Nephron progenitor cell (in vitro differentiated cells): Measurements from ENCODE around the gene KIF2C.
"Not testable (repeated sequence)": the region's sequence is repeated elsewhere in the genome, so short reads cannot be mapped to it uniquely, and the experiment has no call there.

Experiments
- DNase-seq: peaks from one replicate; pipeline ENCODE4 v3.0.0; 2021
- H3K27ac Mint-ChIP-seq: 2 replicates; pipeline ENCODE4 v1.8.0; 2021; ENCODE audit warnings: mild to moderate bottlenecking, moderate library complexity, mixed read lengths
- H3K27me3 Mint-ChIP-seq: 2 replicates; pipeline ENCODE4 v1.8.0; 2021; ENCODE audit warnings: mild to moderate bottlenecking, low read depth, mixed read lengths; ENCODE audit not compliant: poor library complexity
- H3K36me3 Mint-ChIP-seq: 2 replicates; pipeline ENCODE4 v1.8.0; 2021; ENCODE audit warnings: low read depth, mixed read lengths
- H3K4me1 Mint-ChIP-seq: 2 replicates; pipeline ENCODE4 v1.8.0; 2021; ENCODE audit warnings: mixed read lengths
- H3K4me3 Mint-ChIP-seq: 2 replicates; pipeline ENCODE4 v1.8.0; 2021; ENCODE audit warnings: mild to moderate bottlenecking, moderate library complexity, mixed read lengths
- H3K9me3 Mint-ChIP-seq: 2 replicates; pipeline ENCODE4 v1.8.0; 2021; ENCODE audit warnings: mild to moderate bottlenecking, moderate library complexity, mixed read lengths
- TF ChIP-seq, protein P1 (sequence below): fragments of 200-600 bp; sonication (generic); IDR thresholded peaks from 2 replicates; pipeline ENCODE4 v1.5.0; 2021; ENCODE audit warnings: antibody characterized with exemption

The KIF2C gene

DNA sequence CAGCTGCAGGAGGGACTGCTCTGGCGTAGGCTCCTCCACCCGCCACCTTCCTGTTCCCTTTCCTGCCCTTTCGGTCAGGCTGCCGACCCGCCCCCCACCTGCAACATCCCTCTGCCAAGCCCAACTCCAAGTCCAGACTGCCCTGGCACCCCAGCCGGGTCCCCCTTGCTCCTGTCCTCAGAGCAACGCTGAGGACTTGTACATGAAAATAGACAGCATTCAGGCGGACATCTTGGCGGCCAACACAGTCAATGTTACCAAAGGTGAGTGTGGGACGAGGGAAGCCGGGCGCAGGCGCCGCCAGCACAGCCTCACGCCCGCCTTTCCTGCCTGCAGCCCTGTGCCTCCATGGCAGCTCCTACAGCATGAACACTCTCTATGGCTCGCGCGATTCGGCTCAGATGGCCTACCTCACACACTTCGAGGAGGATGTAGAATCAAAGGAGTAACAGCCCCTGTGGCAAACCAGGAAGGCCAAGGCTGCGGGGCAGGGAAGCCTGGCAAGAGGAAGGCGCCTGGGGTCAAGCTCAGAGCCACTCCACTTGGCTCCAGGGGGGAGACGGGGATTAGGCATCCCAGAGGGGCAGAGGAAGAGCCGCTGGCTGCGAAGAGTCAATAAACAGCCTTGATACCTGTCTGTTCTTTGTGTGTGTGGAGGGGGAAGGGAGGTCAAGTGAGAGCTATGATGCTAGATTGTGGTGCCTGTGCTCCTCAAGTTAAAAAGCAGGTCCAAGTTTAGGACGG, 14.5 kb upstream of the KIF2C start:
- Mint-ChIP-seq H3K27me3 (peaks cover 6% of the 10 kb centered on the region), H3K4me1 (peaks cover 37% of the 10 kb centered on the region), H3K27ac (peak overlapping the region; percentile 72), H3K36me3 (no peaks in the 10 kb centered on the region), H3K9me3 (no peaks in the 10 kb centered on the region), H3K4me3 (no peak overlapping the region)
- TF ChIP-seq, protein P1, sequence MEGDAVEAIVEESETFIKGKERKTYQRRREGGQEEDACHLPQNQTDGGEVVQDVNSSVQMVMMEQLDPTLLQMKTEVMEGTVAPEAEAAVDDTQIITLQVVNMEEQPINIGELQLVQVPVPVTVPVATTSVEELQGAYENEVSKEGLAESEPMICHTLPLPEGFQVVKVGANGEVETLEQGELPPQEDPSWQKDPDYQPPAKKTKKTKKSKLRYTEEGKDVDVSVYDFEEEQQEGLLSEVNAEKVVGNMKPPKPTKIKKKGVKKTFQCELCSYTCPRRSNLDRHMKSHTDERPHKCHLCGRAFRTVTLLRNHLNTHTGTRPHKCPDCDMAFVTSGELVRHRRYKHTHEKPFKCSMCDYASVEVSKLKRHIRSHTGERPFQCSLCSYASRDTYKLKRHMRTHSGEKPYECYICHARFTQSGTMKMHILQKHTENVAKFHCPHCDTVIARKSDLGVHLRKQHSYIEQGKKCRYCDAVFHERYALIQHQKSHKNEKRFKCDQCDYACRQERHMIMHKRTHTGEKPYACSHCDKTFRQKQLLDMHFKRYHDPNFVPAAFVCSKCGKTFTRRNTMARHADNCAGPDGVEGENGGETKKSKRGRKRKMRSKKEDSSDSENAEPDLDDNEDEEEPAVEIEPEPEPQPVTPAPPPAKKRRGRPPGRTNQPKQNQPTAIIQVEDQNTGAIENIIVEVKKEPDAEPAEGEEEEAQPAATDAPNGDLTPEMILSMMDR, result no peak
- no peak for DNase-seq

DNA sequence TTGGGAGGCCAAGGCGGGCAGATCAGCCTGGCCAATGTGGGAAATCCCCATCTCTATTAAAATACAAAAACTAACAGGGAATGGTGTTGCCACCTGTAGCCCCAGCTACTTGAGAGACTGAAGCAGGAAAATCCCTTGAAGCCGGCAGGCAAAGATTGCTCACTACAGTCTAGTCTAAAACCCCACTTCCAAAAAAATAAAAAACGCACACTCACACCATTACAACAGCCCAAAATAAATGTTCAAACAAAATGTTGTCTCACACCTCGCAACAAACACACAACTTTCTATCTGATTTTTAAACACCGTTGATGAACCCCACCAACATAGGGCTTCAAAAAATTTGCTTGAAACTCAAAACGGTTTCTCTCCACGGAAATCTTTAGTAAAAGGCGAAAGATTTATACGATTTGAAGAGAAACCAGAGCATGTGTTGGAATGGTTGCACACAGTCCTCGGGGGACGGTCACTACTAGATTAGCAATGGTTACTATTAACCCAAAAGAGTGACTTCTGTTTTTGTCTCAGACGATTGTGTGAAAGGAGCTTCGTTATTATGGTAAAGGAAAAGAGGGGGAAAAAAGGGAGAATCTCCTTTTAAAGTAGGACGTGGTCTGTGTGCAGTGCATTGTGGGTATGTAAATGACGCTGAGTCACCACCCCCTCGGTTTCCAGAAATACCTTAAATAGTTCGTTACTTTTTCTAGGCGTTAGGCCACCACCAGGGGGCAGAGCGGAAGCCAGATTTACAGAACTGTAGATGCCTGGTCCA, 8.7 kb upstream of the KIF2C start, which contains the start of gene RNU5D-1:
Gene RNU5D-1, minus strand, starts transcription at position 430 of the 772 bp plus-strand sequence.
- peak; percentile 94 for DNase-seq
- Mint-ChIP-seq H3K36me3 (no peaks in the 10 kb centered on the region), H3K4me1 (peaks cover 28% of the 10 kb centered on the region), H3K4me3 (peak within 1 kb of the TSS; percentile 56), H3K9me3 (no peaks in the 10 kb centered on the region), H3K27me3 (no peaks in the 10 kb centered on the region), H3K27ac (peak within 1 kb of the TSS; percentile 100)
- TF ChIP-seq, protein P1, result peak; percentile 82

DNA sequence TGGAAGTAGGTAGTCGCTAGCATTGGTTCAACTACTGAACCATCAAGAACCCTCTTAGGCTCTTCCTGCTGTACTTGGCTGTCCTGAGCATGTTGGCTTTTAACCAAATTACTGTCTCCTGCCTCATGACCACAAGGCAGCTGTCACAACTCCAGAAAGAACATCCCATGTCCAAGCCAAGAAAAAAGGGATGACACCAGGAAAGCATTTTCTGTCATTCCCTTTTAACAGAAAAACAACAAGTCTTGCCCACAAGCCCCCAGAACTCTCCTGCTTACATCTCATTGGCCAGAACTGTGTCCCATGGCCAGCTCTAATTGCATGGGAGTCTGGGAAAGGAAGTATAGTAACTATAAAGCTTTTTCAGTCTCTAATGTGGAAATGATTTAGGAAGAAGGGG, 6.3 kb upstream of the KIF2C start:
- H3K4me3 Mint-ChIP-seq, result no peak overlapping the region
- TF ChIP-seq, protein P1, result no peak
- no peaks in the 10 kb centered on the region for H3K27me3 Mint-ChIP-seq
- no peak overlapping the region for H3K27ac Mint-ChIP-seq
- H3K4me1 Mint-ChIP-seq, result peaks cover 28% of the 10 kb centered on the region
- no peaks in the 10 kb centered on the region for H3K36me3 Mint-ChIP-seq
- H3K9me3 Mint-ChIP-seq, result peaks cover 4% of the 10 kb centered on the region
- DNase-seq, result no peak

DNA sequence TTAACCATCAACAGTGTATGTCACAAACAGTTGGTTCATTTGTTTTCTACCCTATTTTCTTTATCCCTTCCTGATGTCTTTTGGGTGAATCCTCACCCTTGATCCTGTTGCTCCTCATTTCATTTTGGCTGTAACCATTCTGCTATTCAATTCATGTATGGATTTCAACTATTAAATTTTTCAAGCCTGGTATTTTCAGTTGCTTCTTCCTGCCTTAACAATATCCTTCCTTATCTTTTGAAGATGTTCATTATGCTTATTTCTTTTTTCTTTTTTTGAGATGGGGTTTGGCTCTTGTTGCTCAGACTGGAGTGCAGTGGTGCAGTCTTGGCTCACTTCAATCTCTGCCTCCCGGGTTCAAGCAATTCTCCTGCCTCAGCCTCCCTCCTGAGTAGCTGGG, 5.9 kb upstream of the KIF2C start:
- no peaks in the 10 kb centered on the region for H3K36me3 Mint-ChIP-seq
- DNase-seq, result no peak
- peaks cover 28% of the 10 kb centered on the region for H3K4me1 Mint-ChIP-seq
- no peak overlapping the region for H3K27ac Mint-ChIP-seq
- TF ChIP-seq, protein P1, result no peak
- no peak overlapping the region for H3K4me3 Mint-ChIP-seq
- peaks cover 6% of the 10 kb centered on the region for H3K9me3 Mint-ChIP-seq
- H3K27me3 Mint-ChIP-seq, result no peaks in the 10 kb centered on the region

DNA sequence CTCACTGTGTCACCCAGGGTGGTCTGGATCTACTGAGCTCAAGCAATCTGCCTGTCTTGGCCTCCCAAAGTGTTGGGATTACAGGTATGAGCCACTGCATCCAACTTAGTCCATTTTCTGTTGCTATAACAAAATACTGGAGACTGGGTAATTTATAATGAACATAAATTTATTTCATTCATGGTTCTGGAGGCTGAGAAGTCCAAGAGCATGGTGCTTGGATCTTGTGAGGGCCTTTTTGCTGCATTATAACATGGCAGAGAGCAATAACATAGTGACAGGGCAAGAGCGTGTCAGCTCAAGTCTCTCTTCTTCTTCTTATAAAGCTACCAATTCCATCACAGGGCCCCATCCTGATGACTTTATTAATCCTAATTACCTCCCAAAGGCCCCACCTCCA, 3.6 kb upstream of the KIF2C start:
- Mint-ChIP-seq H3K27ac (no peak overlapping the region), H3K4me3 (no peak overlapping the region), H3K27me3 (no peaks in the 10 kb centered on the region), H3K36me3 (peaks cover 6% of the 10 kb centered on the region), H3K4me1 (peaks cover 31% of the 10 kb centered on the region), H3K9me3 (peaks cover 12% of the 10 kb centered on the region)
- TF ChIP-seq, protein P1, result no peak
- DNase-seq, result no peak

DNA sequence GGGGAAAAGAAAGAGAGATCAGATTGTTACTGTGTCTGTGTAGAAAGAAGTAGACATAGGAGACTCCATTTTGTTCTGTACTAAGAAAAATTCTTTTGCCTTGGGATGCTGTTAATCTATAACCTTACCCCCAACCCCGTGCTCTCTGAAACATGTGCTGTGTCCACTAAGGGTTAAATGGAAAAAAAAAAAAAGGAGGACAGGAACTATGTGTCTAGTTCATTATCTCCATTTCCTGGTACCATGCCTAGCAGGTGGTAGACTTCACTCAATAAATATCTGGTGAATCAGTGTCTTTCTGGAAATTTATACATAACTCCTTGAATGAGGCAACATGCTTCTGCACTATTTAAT, 707 bp upstream of the KIF2C start:
- Mint-ChIP-seq H3K9me3 (peaks cover 12% of the 10 kb centered on the region), H3K36me3 (peaks cover 20% of the 10 kb centered on the region), H3K27ac (peak overlapping the region; percentile 85), H3K4me3 (peak overlapping the region; percentile 96), H3K4me1 (peaks cover 27% of the 10 kb centered on the region)
- H3K27me3 Mint-ChIP-seq, DNase-seq: not testable (repeated sequence)
